ENCODE data around the gene RFX6. TPM values are rescaled to one million over a fixed set of nuclear protein-coding genes. Genes with fewer than 3 reads are reported as not detected.

Gene RFX6
- total RNA-seq, 1 experiment from 2014 or later = not detected

- H3K4me2 ChIP-seq (ENCODE audit: insufficient read depth, insufficient read length, low read length) = no peak overlapping the region
- H3K4me1 ChIP-seq (ENCODE audit: insufficient read depth, low read length) = no peaks in the 10 kb centered on the region
- H3K27ac ChIP-seq (ENCODE audit: insufficient read length, low read depth, low read length) = no peak overlapping the region
- Mint-ChIP-seq H3K27ac (no peak overlapping the region), H3K27me3 (ENCODE audit: low read depth) (no peaks in the 10 kb centered on the region), H3K36me3 (ENCODE audit: insufficient read depth in 1 of 3, low read depth in 3 of 3) (no peaks in the 10 kb centered on the region), H3K4me3 (no peak overlapping the region), H3K9me3 (no peaks in the 10 kb centered on the region), H3K4me1 (peaks cover 3 to 6% of the 10 kb centered on the region in 2 experiments; a peak in 1 of 4 replicates)
- no peak overlapping the region for H4K91ac ChIP-seq (ENCODE audit: insufficient read length, low read depth, low read length)
- no peak overlapping the region for H2BK15ac ChIP-seq (ENCODE audit: low read depth, low read length)
- no peak overlapping the region for H3K4ac ChIP-seq (ENCODE audit: low read depth, low read length)
- no peak for TF ChIP-seq CTCF (conservative IDR thresholded peaks at IDR 0.05)
- H3K18ac ChIP-seq (ENCODE audit: insufficient read length, low read depth, low read length) = no peak overlapping the region
- no peak overlapping the region for H2BK120ac ChIP-seq (ENCODE audit: low read depth, low read length, poor library complexity, severe bottlenecking)
- H4K8ac ChIP-seq (replicated peaks; ENCODE audit: insufficient read length, low read depth, low read length) = no peak overlapping the region
- no peaks in the 10 kb centered on the region for H3K23me2 ChIP-seq (ENCODE audit: insufficient read length, low read depth, low read length, poor library complexity, severe bottlenecking)
- H3K9me3 ChIP-seq (ENCODE audit: control insufficient read depth, low read depth, low read length) = no peaks in the 10 kb centered on the region
- no peaks in the 10 kb centered on the region for H3K27me3 ChIP-seq (ENCODE audit: insufficient read depth, low read length)
- no peak overlapping the region for H2BK20ac ChIP-seq (ENCODE audit: low read depth, low read length, poor library complexity, severe bottlenecking)
- H3K14ac ChIP-seq (ENCODE audit: insufficient read depth, low read length) = no peak overlapping the region
- H3K56ac ChIP-seq (ENCODE audit: insufficient read length, low read depth, low read length) = no peak overlapping the region
- H2AFZ ChIP-seq (ENCODE audit: low read length) = no peak overlapping the region
- H3T11ph ChIP-seq (ENCODE audit: low read length) = no peak overlapping the region
- no peak overlapping the region for H2AK5ac ChIP-seq (ENCODE audit: insufficient read length, low read length)
- H2BK5ac ChIP-seq (ENCODE audit: insufficient read length, low read length) = no peak overlapping the region
- no peaks in the 10 kb centered on the region for H3K79me2 ChIP-seq (ENCODE audit: insufficient read depth, low read length)
- no peaks in the 10 kb centered on the region for H4K20me1 ChIP-seq (ENCODE audit: control insufficient read depth, insufficient read depth, insufficient read length)
- WGBS (ENCODE audit: extremely low coverage, insufficient read length, low lambda C conversion rate) = no CpG with 5 or more reads among the region's 1 CpG
- no peak for DNase-seq
- no peak overlapping the region for H3K9ac ChIP-seq (ENCODE audit: extremely low read depth, insufficient read length, low read length)
- H3K79me1 ChIP-seq (ENCODE audit: insufficient read depth, low read depth, low read length, poor library complexity, severe bottlenecking) = no peaks in the 10 kb centered on the region
- H4K5ac ChIP-seq (ENCODE audit: insufficient read length, low read depth, low read length) = no peak overlapping the region
- H3K23ac ChIP-seq (ENCODE audit: insufficient read length, low read depth, low read length) = no peak overlapping the region
- H2BK12ac ChIP-seq (ENCODE audit: insufficient read length, low read depth, low read length) = no peak overlapping the region
These were observed 52.8 kb downstream of the RFX6 start for GRCh38 chr6:116929825-116930224.

All from H9 (cell line).